WTC11 (cell line): ENCODE results near the gene LHX3. TPM values are rescaled to one million over a fixed set of nuclear protein-coding genes. Genes with fewer than 3 reads are reported as not detected.

Experiments used
- CDX4 ChIP-seq: fragments of 250-450 bp; sonication (Bioruptor Pico); IDR thresholded peaks from 2 replicates; pipeline ENCODE4 v1.9.0; 2021; ENCODE audit warnings: moderate library complexity, mild to moderate bottlenecking, inconsistent platforms, borderline replicate concordance
- CREB1 ChIP-seq: sonication (generic); formaldehyde crosslinking; IDR thresholded peaks from 2 replicates; pipeline ENCODE4 v1.8.0; 2023; ENCODE audit warnings: mild to moderate bottlenecking, missing genetic modification reagents
- E2F5 ChIP-seq: sonication (generic); formaldehyde crosslinking; IDR thresholded peaks from 2 replicates; pipeline ENCODE4 v1.8.1; 2022; ENCODE audit warnings: mild to moderate bottlenecking, moderate library complexity, missing genetic modification reagents
- ELF4 ChIP-seq: sonication (generic); formaldehyde crosslinking; IDR thresholded peaks from 2 replicates; pipeline ENCODE4 v1.8.1; 2022; ENCODE audit warnings: low read depth, mild to moderate bottlenecking, moderate library complexity, missing genetic modification reagents
- FOXJ3 ChIP-seq: sonication (generic); formaldehyde crosslinking; IDR thresholded peaks from 2 replicates; pipeline ENCODE4 v1.9.0; 2021; ENCODE audit warnings: missing genetic modification reagents, mild to moderate bottlenecking, borderline replicate concordance
- GTF2I ChIP-seq: fragments of 250-450 bp; sonication (Bioruptor Pico); conservative IDR thresholded peaks from 2 replicates; pipeline ENCODE4 v1.4.0; 2021; ENCODE audit warnings: mild to moderate bottlenecking
- IRF1 ChIP-seq: sonication (generic); formaldehyde crosslinking; IDR thresholded peaks from 2 replicates; pipeline ENCODE4 v1.8.0; 2023; ENCODE audit warnings: missing genetic modification reagents
- KAT7 ChIP-seq: sonication (generic); formaldehyde crosslinking; IDR thresholded peaks from 2 replicates; pipeline ENCODE4 v1.8.1; 2023; ENCODE audit warnings: missing genetic modification reagents, mild to moderate bottlenecking, borderline replicate concordance
- NR2C2 ChIP-seq: sonication (generic); formaldehyde crosslinking; IDR thresholded peaks from 2 replicates; pipeline ENCODE4 v1.8.0; 2022; ENCODE audit warnings: mild to moderate bottlenecking, missing genetic modification reagents
- RORB ChIP-seq: fragments of 250-450 bp; sonication (Bioruptor Pico); IDR thresholded peaks from 2 replicates; pipeline ENCODE4 v1.9.0; 2021; ENCODE audit warnings: mild to moderate bottlenecking
- SOX15 ChIP-seq: fragments of 250-450 bp; sonication (Bioruptor Pico); IDR thresholded peaks from 2 replicates; pipeline ENCODE4 v1.9.0; 2021; ENCODE audit warnings: mild to moderate bottlenecking
- TCF7 ChIP-seq: sonication (generic); formaldehyde crosslinking; IDR thresholded peaks from 2 replicates; pipeline ENCODE4 v1.8.0; 2022; ENCODE audit warnings: mild to moderate bottlenecking, low read depth, missing genetic modification reagents, moderate library complexity
- TEAD4 ChIP-seq: sonication (generic); formaldehyde crosslinking; IDR thresholded peaks from 2 replicates; pipeline ENCODE4 v1.8.0; 2022; ENCODE audit warnings: mild to moderate bottlenecking, missing genetic modification reagents
- TP53 ChIP-seq: sonication (generic); formaldehyde crosslinking; IDR thresholded peaks from 2 replicates; pipeline ENCODE4 v1.8.1; 2023; ENCODE audit warnings: mild to moderate bottlenecking, missing genetic modification reagents
- USF1 ChIP-seq: sonication (generic); formaldehyde crosslinking; IDR thresholded peaks from 2 replicates; pipeline ENCODE4 v1.8.0; 2022; ENCODE audit warnings: mild to moderate bottlenecking, missing genetic modification reagents
- ZNF121 ChIP-seq: sonication (generic); formaldehyde crosslinking; IDR thresholded peaks from 2 replicates; pipeline ENCODE4 v1.8.0; 2023; ENCODE audit warnings: missing genetic modification reagents
- ZNF219 ChIP-seq: sonication (generic); formaldehyde crosslinking; IDR thresholded peaks from 2 replicates; pipeline ENCODE4 v1.8.0; 2023; ENCODE audit warnings: missing genetic modification reagents, mild to moderate bottlenecking, borderline replicate concordance
- ZNF232 ChIP-seq: sonication (generic); formaldehyde crosslinking; IDR thresholded peaks from 2 replicates; pipeline ENCODE4 v1.8.0; 2022; ENCODE audit warnings: mild to moderate bottlenecking, missing genetic modification reagents
- ZNF281 ChIP-seq: sonication (generic); formaldehyde crosslinking; IDR thresholded peaks from 2 replicates; pipeline ENCODE4 v1.8.0; 2023; ENCODE audit warnings: mild to moderate bottlenecking, missing genetic modification reagents
- ZNF317 ChIP-seq: sonication (generic); formaldehyde crosslinking; IDR thresholded peaks from 2 replicates; pipeline ENCODE4 v1.8.1; 2023; ENCODE audit warnings: low read depth, mild to moderate bottlenecking, moderate library complexity, missing genetic modification reagents, borderline replicate concordance
- ZNF416 ChIP-seq: fragments of 250-450 bp; sonication (Bioruptor Pico); IDR thresholded peaks from 2 replicates; pipeline ENCODE4 v1.9.0; 2021; ENCODE audit warnings: mild to moderate bottlenecking, inconsistent platforms
- ZNF423 ChIP-seq: fragments of 250-450 bp; sonication (Bioruptor Pico); IDR thresholded peaks from 2 replicates; pipeline ENCODE4 v2.1.2; 2022; ENCODE audit warnings: mild to moderate bottlenecking, moderate library complexity
- total RNA-seq: library from RNA; stranded (reverse); gene quantifications from 3 replicates; pipeline ENCODE4 v1.2.3, GENCODE V29; 2021
- TF ChIP-seq, protein P1 (sequence below): sonication (generic); formaldehyde crosslinking; IDR thresholded peaks from 2 replicates; pipeline ENCODE4 v1.8.1; 2023; ENCODE audit warnings: mild to moderate bottlenecking, missing genetic modification reagents, moderate library complexity
- TF ChIP-seq, protein P2 (sequence below): sonication (generic); formaldehyde crosslinking; IDR thresholded peaks from 2 replicates; pipeline ENCODE4 v1.8.1; 2023; ENCODE audit warnings: mild to moderate bottlenecking, missing genetic modification reagents
- TF ChIP-seq, protein P3 (sequence below): fragments of 250-450 bp; sonication (Bioruptor Pico); IDR thresholded peaks from 2 replicates; pipeline ENCODE4 v1.9.0; 2021; ENCODE audit warnings: mild to moderate bottlenecking
- TF ChIP-seq, protein P4 (sequence below): sonication (generic); formaldehyde crosslinking; IDR thresholded peaks from 2 replicates; pipeline ENCODE4 v1.8.1; 2022; ENCODE audit warnings: mild to moderate bottlenecking, missing genetic modification reagents, moderate library complexity, borderline replicate concordance
- TF ChIP-seq, protein P5 (sequence below): sonication (generic); formaldehyde crosslinking; IDR thresholded peaks from 2 replicates; pipeline ENCODE4 v1.8.1; 2023; ENCODE audit warnings: mild to moderate bottlenecking, missing genetic modification reagents

The LHX3 gene
- total RNA-seq, 1 experiment from 2014 or later = not detected

GRCh38 chr9:136201609-136202453, 3.1 kb downstream of the LHX3 start (continued):
- TF ChIP-seq CDX4 (CRISPR knock-in tag) (no peak), SOX15 (CRISPR knock-in tag) (no peak), IRF1 (CRISPR knock-in tag) (no peak), ZNF423 (CRISPR knock-in tag) (no peak), ZNF232 (no peak), NR2C2 (CRISPR knock-in tag) (no peak), TEAD4 (CRISPR knock-in tag) (peak; percentile 89; the same call in 1 of the 2 replicates), E2F5 (CRISPR knock-in tag) (no peak), ZNF219 (CRISPR knock-in tag) (peak; percentile 81; the same call in 1 of the 2 replicates), FOXJ3 (CRISPR knock-in tag) (no peak), TP53 (peak; percentile 83), GTF2I (CRISPR knock-in tag) (no peak), CREB1 (CRISPR knock-in tag) (no peak), RORB (CRISPR knock-in tag) (no peak), KAT7 (CRISPR knock-in tag) (peak; percentile 60; the same call in 1 of the 2 replicates), ZNF121 (CRISPR knock-in tag) (no peak), USF1 (CRISPR knock-in tag) (no peak), ELF4 (CRISPR knock-in tag) (no peak), TCF7 (CRISPR knock-in tag) (peak; percentile 74; the same call in 1 of the 2 replicates), ZNF317 (no peak), ZNF281 (no peak), ZNF416 (CRISPR knock-in tag) (no peak)
- TF ChIP-seq, protein P1, sequence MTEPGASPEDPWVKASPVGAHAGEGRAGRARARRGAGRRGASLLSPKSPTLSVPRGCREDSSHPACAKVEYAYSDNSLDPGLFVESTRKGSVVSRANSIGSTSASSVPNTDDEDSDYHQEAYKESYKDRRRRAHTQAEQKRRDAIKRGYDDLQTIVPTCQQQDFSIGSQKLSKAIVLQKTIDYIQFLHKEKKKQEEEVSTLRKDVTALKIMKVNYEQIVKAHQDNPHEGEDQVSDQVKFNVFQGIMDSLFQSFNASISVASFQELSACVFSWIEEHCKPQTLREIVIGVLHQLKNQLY (CRISPR knock-in tag) = no peak
- TF ChIP-seq, protein P2, sequence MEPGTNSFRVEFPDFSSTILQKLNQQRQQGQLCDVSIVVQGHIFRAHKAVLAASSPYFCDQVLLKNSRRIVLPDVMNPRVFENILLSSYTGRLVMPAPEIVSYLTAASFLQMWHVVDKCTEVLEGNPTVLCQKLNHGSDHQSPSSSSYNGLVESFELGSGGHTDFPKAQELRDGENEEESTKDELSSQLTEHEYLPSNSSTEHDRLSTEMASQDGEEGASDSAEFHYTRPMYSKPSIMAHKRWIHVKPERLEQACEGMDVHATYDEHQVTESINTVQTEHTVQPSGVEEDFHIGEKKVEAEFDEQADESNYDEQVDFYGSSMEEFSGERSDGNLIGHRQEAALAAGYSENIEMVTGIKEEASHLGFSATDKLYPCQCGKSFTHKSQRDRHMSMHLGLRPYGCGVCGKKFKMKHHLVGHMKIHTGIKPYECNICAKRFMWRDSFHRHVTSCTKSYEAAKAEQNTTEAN = no peak
- TF ChIP-seq, protein P3, sequence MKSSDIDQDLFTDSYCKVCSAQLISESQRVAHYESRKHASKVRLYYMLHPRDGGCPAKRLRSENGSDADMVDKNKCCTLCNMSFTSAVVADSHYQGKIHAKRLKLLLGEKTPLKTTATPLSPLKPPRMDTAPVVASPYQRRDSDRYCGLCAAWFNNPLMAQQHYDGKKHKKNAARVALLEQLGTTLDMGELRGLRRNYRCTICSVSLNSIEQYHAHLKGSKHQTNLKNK = no peak
- TF ChIP-seq, protein P4, sequence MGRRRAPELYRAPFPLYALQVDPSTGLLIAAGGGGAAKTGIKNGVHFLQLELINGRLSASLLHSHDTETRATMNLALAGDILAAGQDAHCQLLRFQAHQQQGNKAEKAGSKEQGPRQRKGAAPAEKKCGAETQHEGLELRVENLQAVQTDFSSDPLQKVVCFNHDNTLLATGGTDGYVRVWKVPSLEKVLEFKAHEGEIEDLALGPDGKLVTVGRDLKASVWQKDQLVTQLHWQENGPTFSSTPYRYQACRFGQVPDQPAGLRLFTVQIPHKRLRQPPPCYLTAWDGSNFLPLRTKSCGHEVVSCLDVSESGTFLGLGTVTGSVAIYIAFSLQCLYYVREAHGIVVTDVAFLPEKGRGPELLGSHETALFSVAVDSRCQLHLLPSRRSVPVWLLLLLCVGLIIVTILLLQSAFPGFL (CRISPR knock-in tag) = no peak
- TF ChIP-seq, protein P5, sequence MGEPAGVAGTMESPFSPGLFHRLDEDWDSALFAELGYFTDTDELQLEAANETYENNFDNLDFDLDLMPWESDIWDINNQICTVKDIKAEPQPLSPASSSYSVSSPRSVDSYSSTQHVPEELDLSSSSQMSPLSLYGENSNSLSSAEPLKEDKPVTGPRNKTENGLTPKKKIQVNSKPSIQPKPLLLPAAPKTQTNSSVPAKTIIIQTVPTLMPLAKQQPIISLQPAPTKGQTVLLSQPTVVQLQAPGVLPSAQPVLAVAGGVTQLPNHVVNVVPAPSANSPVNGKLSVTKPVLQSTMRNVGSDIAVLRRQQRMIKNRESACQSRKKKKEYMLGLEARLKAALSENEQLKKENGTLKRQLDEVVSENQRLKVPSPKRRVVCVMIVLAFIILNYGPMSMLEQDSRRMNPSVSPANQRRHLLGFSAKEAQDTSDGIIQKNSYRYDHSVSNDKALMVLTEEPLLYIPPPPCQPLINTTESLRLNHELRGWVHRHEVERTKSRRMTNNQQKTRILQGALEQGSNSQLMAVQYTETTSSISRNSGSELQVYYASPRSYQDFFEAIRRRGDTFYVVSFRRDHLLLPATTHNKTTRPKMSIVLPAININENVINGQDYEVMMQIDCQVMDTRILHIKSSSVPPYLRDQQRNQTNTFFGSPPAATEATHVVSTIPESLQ = no peak
